Pancreas (tissue), 10 donors: ENCODE data around the gene CRAMP1. TPM values are rescaled to one million over a fixed set of nuclear protein-coding genes. Genes with fewer than 3 reads are reported as not detected.

Experiments
- ATAC-seq, 4 donors: fragments of 200-7000 bp; cut with Tn5 transposase; one replicate each; pipeline versions ENCODE4 v1.8.0 to v1.9.1; 2020; ENCODE audit warnings: mild to moderate bottlenecking in 4 of 4, moderate library complexity in 4 of 4
- DNase-seq, 6 donors: peaks; one replicate each; pipeline ENCODE4 v3.0.0-alpha.2; 2020
- FAIRE-seq: peaks from 2 replicates; lab custom pipeline; 2012; peaks lifted over from hg19 to GRCh38; lab: Jason Lieb, UNC
- H3K27ac ChIP-seq, 4 donors: fragments of 200-600 bp; sonication (generic); 1 replicate in 3 of 4; 2 replicates in 1 of 4; pipeline versions ENCODE4 v1.5.0 to v1.8.0; 2020
- H3K27me3 ChIP-seq, 4 donors: fragments of 200-600 bp; one replicate each; pipeline ENCODE4 v1.8.0; 2021
- H3K36me3 ChIP-seq, 3 donors: fragments of 200-600 bp; sonication (generic) in 1 of 3; one replicate each; pipeline versions ENCODE4 v1.5.0 to v1.8.0; 2020 to 2021
- H3K4me1 ChIP-seq, 3 donors: fragments of 200-600 bp; one replicate each; pipeline ENCODE4 v1.8.0; 2021
- H3K4me3 ChIP-seq, 4 donors: fragments of 200-600 bp; sonication (generic) in 2 of 4; one replicate each; pipeline versions ENCODE4 v1.5.0 to v1.8.0; 2020 to 2021
- H3K9me3 ChIP-seq, 4 donors: fragments of 200-600 bp; one replicate each; pipeline ENCODE4 v1.8.0; 2021
- WGBS, 2 donors: extraction: QIAGEN DNeasy Blood & Tissue Kit; methylation state at CpG; one replicate each; pipeline ENCODE4 v1.1.7; 2013; 5-methylcytosine and 5-hydroxymethylcytosine counted together
- intact Hi-C, 3 donors: fragments of 100-400 bp; cut with DNase I; formaldehyde crosslinking; loops; one replicate each; pipeline versions ENCODE4 v1.11.1 to v1.14.2; 2022
- polyA plus RNA-seq, 2 donors: library from polyadenylated mRNA; stranded (reverse); fragments of 200-250 nt; gene quantifications; one replicate each; pipeline ENCODE4 v1.2.3, GENCODE V29; 2013
- total RNA-seq, 6 donors: library from RNA; stranded (reverse); fragmentation: NEBNext Ultra II Directional in 4 of 6; extraction: Animal tissue kit (Norgen Biotek cat#: 25700) in 4 of 6; gene quantifications; one replicate each; pipeline versions ENCODE4 v1.2.1 to v1.2.4, GENCODE V29; 2021 to 2023
- TF ChIP-seq, protein P1 (sequence below), 4 donors: fragments of 200-600 bp; sonication (generic) in 3 of 4; IDR thresholded peaks; one replicate each; pipeline versions ENCODE4 v1.5.0 to v1.8.0; 2021; ENCODE audit warnings: antibody characterized with exemption in 4 of 4
- donor health status: healthy with polysubstance abuse.
- donor health status: DM: no; HTN: no; CAD: no; lungs with moderate emphysema.
- donor health status: DM: no; HTN: no; CAD: no.
- donor health status: control.
- donor health status: control.
- donor health status: Bipolar disorder and iron deficiency.
- donor health status: DM: yes; HTN: yes; CAD: no.
- donor health status: DM: no; HTN: no; CAD: no.
- donor health status: DM: no; HTN: no; CAD: no.
- donor health status: DM: yes; HTN: yes; CAD: no.

Gene CRAMP1
- total and polyA plus RNA-seq, 8 donors = 4.6 to 16.2 (median 7.2) TPM

DNA sequence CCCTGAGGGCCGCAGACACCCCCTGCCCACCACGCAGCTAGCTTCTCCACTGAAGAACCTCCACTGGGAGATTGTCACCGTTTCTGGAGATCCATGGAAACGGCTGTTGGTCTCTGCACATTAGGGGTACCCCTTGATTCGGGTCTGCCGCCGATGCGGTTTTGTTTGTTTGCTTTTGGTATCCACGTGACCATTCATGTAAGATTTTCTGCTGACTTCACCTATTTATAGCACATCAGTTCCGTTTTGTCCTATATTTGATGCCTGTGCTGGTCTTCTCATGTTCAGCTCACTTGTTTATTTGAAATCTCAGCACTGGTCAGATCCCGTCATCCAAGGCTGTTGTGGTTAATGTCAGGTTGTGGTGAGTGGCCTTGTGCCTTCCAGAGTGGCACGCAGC, 21.1 kb downstream of the CRAMP1 start:
- no peaks in the 10 kb centered on the region for H3K27me3 ChIP-seq
- peaks cover 3 to 27% (median 4%) of the 10 kb centered on the region in 3 donors for H3K36me3 ChIP-seq
- no peak overlapping the region for H3K27ac ChIP-seq
- intact Hi-C loops = no loop called here
- TF ChIP-seq, protein P1, sequence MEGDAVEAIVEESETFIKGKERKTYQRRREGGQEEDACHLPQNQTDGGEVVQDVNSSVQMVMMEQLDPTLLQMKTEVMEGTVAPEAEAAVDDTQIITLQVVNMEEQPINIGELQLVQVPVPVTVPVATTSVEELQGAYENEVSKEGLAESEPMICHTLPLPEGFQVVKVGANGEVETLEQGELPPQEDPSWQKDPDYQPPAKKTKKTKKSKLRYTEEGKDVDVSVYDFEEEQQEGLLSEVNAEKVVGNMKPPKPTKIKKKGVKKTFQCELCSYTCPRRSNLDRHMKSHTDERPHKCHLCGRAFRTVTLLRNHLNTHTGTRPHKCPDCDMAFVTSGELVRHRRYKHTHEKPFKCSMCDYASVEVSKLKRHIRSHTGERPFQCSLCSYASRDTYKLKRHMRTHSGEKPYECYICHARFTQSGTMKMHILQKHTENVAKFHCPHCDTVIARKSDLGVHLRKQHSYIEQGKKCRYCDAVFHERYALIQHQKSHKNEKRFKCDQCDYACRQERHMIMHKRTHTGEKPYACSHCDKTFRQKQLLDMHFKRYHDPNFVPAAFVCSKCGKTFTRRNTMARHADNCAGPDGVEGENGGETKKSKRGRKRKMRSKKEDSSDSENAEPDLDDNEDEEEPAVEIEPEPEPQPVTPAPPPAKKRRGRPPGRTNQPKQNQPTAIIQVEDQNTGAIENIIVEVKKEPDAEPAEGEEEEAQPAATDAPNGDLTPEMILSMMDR (IDR thresholded peaks at IDR 0.05) = no peak
- no peak overlapping the region for H3K4me3 ChIP-seq
- FAIRE-seq = no peak
- H3K4me1 ChIP-seq = peaks cover 0 to 3% (median 0%) of the 10 kb centered on the region in 3 donors
- 88 to 89% methylated on average over 12 of the region's 12 CpGs for WGBS, 2 donors
- DNase-seq = no peak
- no peak for ATAC-seq
- H3K9me3 ChIP-seq = no peaks in the 10 kb centered on the region

DNA sequence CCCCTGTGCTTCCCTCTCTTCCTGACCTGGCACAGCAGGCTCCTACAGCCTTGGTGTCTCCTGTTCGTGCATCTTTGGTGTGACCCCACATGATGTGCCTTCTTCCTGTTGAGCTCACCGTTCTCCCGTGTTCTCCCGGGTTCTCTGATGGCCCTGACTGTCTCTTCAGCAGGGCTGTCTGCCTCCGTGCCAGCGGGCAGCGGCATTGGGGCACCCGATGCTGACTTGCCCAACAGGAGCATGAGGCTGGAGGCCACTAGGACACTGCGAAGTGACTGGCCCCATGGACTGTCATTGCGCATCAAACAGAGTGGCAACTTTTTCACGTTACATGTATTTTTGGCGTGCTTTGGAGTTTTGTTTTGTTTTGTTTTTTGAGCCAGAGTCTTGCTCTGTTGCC, 22.4 kb downstream of the CRAMP1 start:
- TF ChIP-seq, protein P1 (IDR thresholded peaks at IDR 0.05) = no peak
- Histone ChIP-seq H3K36me3 (peaks cover 4 to 35% (median 14%) of the 10 kb centered on the region in 3 donors), H3K9me3 (no peaks in the 10 kb centered on the region), H3K4me1 (peaks cover 0 to 3% (median 0%) of the 10 kb centered on the region in 3 donors), H3K27ac (no peak overlapping the region), H3K27me3 (no peaks in the 10 kb centered on the region), H3K4me3 (no peak overlapping the region)
- ATAC-seq (no peak), FAIRE-seq (no peak), DNase-seq (no peak)
- 95 to 97% methylated on average over 12 of the region's 12 CpGs for WGBS, 2 donors
- intact Hi-C loops = no loop called here

DNA sequence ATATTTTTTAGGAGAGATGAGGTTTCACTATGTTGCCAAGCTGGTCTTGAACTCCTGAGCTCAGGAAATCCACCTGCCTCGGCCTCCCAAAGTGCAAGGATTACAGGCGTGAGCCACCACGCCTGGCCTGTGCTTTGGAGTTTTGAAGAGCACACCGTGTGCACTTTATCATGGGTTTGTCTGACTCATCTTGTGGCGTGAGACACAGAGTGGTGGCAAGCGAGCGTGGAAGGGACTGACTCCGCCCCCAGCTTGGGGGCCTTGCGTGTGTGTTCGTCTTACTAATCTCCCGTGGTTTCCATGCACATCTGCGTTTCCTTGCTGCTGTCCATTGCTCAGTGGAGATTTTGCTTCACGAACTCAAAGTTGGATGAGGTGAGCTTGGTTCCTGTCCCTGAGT, 22.9 kb downstream of the CRAMP1 start:
- H3K27me3 ChIP-seq = no peaks in the 10 kb centered on the region
- WGBS, 2 donors = 95% methylated on average over 13 of the region's 13 CpGs
- intact Hi-C loops = no loop called here
- TF ChIP-seq, protein P1 (IDR thresholded peaks at IDR 0.05) = no peak
- H3K9me3 ChIP-seq = no peaks in the 10 kb centered on the region
- peaks cover 4 to 39% (median 14%) of the 10 kb centered on the region in 3 donors for H3K36me3 ChIP-seq
- no peak overlapping the region for H3K4me3 ChIP-seq
- ATAC-seq = no peak
- no peak for DNase-seq
- H3K27ac ChIP-seq = no peak overlapping the region
- H3K4me1 ChIP-seq = peaks cover 0 to 3% (median 0%) of the 10 kb centered on the region in 3 donors
- no peak for FAIRE-seq

DNA sequence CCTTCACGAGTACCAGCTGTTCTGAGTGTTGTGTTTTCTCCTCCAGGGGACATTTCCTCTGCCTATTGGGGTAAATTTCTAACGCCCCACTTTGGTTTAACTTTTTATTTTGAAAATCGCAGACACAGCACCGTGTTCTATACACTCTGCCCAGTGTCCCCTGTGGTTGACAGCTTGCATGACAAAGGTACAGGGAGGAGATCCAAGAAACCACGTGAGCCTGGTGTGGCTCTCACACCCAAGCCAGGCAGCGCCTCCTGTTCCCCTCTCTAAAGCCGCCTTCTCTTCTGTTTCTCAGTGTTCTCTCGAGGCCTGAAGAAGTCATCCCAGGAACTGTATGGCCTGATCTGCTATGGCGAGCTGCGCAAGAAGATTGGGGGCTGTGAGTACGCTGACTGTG, 25.4 kb downstream of the CRAMP1 start:
- Histone ChIP-seq H3K9me3 (no peaks in the 10 kb centered on the region), H3K27me3 (no peaks in the 10 kb centered on the region), H3K36me3 (peaks cover 4 to 56% (median 14%) of the 10 kb centered on the region in 3 donors), H3K4me1 (no peaks in the 10 kb centered on the region), H3K27ac (no peak overlapping the region), H3K4me3 (no peak overlapping the region)
- DNase-seq (no peak), ATAC-seq (no peak), FAIRE-seq (no peak)
- TF ChIP-seq, protein P1 (IDR thresholded peaks at IDR 0.05) = no peak
- WGBS, 2 donors = 85 to 90% methylated on average over 11 of the region's 11 CpGs
- intact Hi-C loops = no loop called here

DNA sequence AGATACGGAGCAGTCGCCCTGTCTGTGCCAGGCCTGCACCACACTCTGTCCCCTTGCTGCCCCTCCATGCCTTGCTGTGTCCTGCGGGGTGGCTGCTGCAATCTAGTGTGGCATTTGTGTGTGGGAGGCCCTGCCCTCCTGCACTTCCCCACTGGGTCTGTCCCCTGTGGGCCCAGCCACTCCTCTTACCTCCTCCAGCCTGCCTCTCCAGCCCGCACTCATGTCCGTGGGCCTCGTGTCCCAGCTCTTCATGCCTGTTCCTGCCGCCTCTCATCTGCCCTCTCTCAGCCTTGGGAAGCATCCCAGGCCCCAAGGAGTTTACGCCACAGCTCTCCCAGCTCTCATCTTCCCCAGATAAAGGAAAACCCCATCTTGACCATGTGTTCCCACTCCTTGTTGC, 26.6 kb downstream of the CRAMP1 start:
- H3K36me3 ChIP-seq = peaks cover 4 to 50% (median 12%) of the 10 kb centered on the region in 3 donors
- peak in 1 of 6 donors; percentile 19 for DNase-seq
- ATAC-seq = no peak
- TF ChIP-seq, protein P1 (IDR thresholded peaks at IDR 0.05) = no peak
- no peaks in the 10 kb centered on the region for H3K9me3 ChIP-seq
- no peak for FAIRE-seq
- intact Hi-C loops = no loop called here
- no peak overlapping the region for H3K27ac ChIP-seq
- H3K27me3 ChIP-seq = no peaks in the 10 kb centered on the region
- 87 to 90% methylated on average over 8 of the region's 8 CpGs for WGBS, 2 donors
- H3K4me3 ChIP-seq = no peak overlapping the region
- H3K4me1 ChIP-seq = no peaks in the 10 kb centered on the region
